GF-D8 (cell line): ENCODE data around the gene BMERB1.
"Not testable (repeated sequence)": the region's sequence is repeated elsewhere in the genome, so short reads cannot be mapped to it uniquely, and the experiment has no call there.

Source experiments
- DNase-seq: peaks from one replicate; lab custom pipeline; 2025; lab: John Stamatoyannopoulos, UW

Gene BMERB1

DNA sequence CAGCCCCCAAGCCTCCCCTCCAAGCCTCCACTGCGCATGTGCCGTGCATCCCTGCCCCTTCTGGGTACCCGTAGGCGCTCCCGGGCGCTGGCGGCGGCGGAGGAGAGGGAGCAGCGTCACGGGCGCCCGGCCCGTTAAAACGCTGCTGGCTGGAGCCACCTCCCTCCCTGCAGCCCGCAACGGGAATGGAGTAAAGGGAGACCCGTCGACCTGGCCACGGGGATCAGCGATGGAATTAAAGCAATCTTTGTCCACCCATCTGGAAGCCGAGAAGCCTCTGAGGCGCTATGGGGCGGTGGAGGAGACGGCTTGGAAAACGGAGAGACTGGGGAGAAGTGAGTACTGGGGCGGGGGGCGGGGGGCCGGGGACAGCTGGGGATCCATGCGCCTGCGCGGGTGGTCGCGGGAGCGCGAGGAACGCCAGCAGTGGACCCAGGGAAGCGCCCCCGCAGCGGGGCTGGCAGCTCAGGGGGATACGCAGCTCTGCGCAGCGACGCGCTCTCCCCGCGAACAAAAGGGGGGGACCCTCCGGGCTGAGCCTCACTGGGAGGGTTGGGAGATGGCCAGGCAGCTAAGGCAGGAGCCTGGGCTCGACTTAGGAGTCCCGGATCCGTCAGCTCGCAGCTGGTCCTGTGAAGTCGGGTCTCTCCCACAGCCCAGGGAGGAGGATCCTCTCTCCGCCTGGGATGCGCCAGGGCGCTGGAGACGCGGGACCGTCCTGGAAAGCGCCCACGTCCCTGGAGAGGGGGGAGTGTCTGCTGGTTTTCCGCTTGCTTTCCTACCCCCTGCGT, at the start of gene BMERB1:
TSS of gene BMERB1 (plus strand) at position 164 of the 791 bp plus-strand sequence. CDS start at position 230, 66 bp downstream.
- no peak for DNase-seq

DNA sequence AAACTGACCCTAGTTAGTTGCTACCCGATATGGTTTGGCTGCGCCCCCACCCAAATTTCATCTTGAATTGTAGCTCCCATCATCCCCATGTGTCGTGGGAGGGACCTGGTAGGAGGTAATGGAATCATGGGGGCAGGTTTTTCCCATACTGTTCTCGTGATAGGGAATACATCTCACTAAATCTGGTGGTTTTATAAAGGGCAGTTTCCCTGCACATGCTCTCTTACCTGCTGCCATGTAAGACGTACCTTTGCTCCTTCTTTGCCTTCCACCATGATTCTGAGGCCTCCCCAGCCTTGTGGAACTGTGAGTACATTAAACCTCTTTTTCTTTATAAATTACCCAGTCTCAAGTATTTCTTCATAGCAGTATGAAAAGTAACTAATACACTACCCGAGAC, 46.3 kb upstream of the BMERB1 start:
- DNase-seq: not testable (repeated sequence)

DNA sequence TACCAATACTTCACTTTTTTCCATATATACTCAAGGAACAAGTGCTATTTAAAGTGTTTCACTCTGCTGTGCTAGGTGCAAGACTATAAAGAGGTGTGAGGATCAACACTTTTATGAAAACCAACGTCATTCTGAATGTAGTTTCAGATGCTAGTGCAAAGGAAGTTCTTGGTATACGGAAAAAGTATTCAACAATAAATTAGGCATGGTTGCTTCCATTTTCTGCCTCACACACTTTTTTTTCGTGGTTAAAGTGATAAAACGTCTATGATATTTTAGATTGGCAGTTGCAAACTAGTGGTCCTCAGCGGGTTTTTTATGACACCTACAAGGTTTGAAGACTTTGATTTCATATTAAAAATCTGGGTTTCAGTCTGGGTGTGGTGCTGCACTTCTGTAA, 44.5 kb upstream of the BMERB1 start:
- DNase-seq: not testable (repeated sequence)

DNA sequence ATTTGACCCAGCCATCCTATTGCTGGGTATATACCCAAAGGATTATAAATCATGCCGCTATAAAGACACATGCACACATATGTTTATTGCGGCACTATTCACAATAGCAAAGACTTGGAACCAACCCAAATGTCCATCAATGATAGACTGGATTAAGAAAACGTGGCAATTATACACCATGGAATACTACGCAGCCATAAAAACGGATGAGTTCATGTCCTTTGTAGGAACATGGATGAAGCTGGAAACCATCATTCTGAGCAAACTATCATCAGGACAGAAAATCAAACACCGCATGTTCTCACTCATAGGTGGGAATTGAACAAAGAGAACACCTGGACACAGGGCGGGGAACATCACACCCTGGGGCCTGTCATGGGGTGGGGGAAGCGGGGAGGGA, 41.4 kb upstream of the BMERB1 start:
- DNase-seq: not testable (repeated sequence)

DNA sequence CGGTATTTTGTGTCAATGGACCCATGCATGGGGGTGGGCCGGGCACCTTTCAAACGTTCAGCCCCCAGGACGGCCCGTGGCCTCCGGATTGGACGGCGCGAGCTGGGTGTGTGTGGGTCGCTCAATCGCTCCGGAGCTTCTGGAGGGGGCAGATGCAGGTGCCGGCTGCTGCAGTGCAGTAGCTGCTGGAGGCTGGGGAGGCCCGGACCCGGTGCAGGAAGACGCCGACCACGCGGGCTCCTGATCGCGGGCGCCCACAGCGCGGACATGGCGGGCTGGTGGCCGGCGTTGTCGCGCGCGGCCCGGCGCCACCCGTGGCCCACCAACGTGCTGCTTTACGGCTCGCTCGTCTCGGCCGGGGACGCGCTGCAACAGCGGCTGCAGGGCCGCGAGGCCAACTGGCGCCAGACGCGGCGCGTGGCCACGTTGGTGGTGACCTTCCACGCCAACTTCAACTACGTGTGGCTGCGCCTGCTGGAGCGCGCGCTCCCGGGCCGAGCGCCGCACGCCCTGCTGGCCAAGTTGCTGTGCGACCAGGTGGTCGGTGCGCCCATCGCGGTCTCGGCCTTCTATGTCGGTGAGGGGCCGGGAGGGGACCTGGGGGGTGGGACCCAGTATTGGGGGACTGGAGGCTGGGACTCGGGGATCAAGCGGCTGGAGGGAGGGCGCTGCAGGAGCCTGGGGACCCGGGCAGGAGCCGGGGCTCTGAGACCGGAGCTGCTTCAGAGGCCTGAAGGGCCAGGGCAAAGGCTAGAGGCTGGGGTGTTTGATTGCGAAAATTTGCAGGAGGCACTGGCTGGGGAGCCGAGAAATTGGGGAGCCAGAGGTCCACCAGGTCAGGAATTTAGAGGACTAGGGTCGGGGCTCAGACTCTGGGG, 38.5 kb upstream of the BMERB1 start, which contains the start of gene MPV17L:
TSS of gene MPV17L (plus strand) at position 124 of the 878 bp plus-strand sequence. CDS start at position 268, 144 bp downstream.
- not testable (repeated sequence) for DNase-seq

DNA sequence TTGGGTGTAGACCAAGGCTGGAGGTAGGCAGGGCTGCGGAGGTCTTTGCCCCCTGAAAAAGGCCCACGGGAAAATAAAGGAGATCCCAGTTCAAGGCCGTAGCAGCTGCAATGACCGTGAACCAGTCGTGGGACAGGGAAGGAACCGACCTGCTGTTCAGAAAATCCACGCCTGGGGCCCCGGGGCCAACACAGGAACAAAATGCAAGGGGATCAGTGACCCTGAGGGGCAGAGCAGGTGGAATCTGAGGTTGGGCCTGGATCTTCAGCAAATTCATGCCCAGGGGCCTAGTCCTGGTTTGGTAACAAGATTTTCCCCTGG, 37.9 kb upstream of the BMERB1 start:
- not testable (repeated sequence) for DNase-seq

DNA sequence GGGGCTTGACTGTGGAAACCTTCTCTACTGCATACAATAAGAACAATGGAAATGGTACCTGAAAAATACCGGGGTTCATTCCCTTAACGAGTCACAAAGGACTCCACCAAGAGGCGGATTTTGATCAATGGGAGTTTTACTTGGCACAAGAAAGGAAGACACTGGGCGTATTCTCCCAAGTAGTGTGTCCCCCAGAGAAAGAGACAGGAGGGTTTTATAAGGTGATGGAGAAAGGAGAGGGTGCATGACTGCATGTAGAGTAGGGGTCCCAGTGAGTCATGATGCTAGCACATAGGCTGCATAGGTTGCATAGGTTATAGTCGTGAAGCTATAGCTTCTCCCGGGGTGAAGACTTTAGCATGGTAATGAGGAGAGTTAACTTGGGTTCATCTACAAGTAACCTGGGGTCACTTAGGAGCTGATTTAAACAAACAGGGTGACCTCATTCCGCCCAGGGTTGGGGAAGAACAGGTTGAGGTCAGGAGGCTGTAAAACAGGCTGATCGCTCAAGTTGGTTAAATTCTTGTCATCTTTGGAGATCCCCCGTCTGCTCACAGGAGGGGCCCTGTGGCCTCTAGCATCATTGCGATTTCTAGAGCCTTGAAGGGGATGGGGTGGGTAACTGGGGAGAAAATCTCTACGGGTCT, 37.3 kb upstream of the BMERB1 start:
- DNase-seq: no peak

DNA sequence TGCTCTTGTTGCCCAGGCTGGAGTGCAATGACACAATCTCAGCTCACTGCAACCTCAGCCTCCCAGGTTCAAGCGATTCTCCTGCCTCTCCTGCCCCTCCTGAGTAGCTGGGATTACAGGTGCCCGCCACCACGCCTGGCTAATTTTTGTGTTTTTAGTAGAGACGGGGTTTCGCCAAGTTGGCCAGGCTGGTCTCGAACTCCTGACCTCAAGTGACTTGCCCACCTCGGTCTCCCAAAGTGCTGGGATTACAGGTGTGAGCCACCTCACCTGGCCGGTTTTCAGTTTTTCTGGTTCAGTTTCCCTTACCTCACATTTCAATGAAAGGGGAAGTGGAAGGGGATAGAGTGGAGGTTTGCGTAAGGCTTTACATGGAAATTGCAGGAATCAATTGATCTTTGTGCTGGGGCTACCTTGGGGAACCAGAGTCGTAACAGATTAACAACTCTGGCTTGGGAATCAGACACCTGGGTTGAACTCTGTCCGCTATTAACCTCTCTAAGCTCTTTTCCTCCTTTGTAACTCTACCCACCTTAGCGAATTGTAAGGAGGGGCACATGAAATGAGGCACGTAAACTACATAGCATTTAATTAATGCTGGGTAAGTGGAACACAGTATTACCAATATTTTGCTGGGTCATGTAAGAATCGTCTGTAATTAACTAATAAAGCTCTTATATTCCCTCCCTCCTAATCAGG, 35.6 kb upstream of the BMERB1 start:
- DNase-seq: no peak

DNA sequence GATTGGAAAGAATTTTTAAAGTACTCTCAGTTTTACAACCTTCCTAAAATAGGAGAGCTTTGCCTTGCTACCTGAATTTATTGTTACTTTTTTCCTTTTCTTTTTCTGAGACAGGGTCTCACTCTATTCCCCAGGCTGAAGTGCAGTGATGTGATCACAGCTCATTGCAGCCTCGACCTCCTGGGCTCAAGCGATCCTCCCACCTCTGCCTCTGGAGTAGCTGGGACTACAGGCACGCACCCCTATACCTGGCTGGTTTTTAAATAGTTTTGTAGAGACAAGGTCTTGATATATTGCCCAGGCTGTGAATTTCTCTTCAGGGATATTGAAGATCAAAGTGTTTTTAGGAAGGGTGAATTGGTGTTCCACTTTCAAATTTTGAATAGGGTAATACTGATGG, 35.1 kb upstream of the BMERB1 start:
- no peak for DNase-seq

DNA sequence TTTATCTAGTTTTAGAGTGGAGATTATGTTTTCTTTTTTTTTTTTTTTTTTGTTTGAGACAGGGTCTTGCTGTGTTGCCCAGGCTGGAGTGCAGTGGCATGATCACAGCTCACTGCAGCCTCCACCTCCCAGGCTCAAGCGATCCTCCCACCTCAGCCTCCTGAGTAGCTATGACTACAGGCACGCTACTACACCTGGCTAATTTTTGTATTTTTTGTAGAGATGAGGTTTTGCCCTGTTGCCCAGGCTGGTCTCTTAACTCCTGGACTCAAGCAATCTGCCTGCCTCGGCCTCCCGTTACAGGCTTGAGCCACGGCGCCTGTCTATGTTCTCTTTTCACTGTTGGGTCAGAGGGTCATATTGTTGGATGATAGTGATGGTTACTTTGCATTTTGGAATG, 34.1 kb upstream of the BMERB1 start:
- DNase-seq: not testable (repeated sequence)

DNA sequence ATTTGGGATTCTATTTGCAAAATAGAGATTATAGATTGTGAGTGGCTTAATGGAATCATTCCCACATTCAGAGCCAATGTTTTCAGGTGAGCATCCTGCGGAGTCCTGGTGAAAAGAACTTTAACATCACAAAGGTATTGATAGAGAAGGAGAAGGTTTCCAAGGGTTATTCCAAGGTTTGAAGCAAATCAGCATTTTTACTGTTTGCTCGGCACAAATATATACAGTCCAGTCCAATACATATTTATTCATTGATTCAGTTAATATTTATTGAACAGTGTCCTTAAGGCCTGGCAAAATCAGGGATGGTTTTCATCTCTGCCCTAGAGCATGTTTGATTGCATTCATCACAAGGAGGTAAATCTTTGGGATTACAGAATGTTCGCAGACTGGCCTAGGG, 32.4 kb upstream of the BMERB1 start:
- DNase-seq: no peak

DNA sequence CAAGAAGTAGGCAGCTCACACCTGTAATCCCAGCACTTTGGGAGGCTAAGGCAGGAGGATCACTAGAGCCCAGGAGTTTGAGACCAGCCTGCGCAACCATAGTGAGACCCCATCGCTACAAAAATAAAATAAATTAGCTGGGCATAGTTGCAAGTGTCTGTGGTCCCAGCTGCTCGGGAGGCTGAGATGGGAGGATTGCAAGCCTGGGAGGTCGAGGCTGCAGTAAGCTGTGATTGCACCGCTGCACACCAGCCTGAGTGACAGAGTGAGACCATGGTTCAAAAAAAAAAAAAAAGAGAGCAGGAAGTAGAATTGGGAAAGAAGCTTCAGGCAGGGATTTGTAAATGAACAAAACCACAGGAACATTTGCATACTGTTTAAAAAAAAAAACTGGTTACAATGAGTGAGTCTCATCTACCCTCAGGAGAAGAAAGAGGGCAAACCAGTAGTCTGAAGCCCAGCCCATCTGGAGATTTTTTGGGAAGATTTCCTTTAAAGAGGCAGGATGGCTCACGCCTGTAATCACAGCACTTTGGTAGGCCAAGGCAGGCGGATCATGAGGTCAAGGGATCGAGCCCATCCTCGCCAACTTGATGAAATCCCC, 30.9 kb upstream of the BMERB1 start:
- no peak for DNase-seq

DNA sequence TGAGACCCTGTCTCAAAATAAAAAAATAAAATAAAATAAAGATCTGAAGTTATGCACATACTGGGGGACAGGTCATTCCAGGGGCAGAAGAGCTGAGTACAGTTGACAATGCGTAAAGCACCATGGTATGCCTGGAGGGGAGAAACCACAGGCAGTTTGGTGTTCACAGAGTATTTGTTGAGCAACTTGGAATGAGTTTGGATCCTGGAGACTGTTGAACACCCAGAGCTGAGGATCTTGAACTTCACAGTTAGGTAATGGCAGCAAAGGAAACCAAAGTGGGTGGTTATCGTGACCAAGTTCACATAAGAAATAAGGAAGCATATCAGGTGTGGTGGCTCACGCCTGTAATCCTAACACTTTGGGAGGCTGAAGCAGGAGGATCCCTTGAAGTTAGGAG, 30.3 kb upstream of the BMERB1 start:
- DNase-seq: not testable (repeated sequence)

DNA sequence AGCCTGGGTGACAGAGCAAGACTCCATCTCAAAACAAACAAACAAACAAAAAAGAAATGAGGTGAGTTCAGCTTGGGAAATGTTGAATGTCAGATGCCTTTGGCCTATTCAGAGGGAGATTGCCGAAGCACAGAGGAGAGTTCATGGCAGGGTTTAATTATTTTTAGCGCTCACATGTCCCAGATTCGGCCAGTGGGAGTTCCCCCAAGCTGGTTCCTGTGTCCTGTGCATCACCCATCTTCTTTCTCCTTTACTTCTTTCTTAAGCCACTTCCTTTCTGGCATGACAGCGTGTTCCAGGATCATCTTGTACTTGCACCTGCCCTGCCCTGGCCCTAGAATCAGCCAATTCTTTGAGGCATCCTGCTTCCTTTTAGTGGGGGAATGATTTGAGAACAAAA, 29.6 kb upstream of the BMERB1 start:
- no peak for DNase-seq

DNA sequence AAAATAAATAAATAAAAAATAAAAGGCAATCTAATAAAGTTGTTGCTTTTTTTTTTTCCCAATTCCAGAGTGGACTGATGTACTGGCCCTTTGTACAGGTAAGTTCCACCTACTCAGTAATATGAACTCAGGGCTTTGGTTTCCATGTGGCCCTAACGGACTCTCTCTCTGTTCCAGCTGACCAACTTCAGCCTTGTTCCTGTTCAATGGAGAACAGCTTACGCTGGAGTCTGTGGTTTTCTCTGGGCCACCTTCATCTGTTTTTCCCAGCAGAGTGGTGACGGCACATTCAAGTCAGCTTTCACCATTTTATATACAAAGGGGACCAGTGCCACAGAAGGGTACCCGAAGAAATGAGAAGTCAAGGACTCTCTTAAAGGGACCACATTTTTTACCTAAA, 26.6 kb upstream of the BMERB1 start:
- DNase-seq: not testable (repeated sequence)

DNA sequence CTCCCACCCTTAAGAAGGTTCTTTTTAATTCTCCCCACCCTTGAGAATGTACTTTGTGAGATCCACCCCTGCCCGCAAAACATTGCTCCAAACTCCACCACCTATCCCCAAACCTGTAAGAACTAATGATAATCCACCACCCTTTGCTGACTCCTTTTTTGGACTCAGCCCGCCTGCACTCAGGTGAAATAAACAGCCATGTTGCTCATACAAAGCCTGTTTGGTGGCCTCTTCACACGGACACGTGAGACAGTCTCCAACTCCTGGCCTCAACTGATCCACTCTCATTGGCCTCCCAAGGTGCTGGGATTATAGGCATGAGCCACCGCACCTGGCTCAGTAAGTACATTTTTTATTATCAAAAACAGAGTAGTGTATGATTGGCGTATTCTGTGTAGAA, 24.9 kb upstream of the BMERB1 start:
- not testable (repeated sequence) for DNase-seq

DNA sequence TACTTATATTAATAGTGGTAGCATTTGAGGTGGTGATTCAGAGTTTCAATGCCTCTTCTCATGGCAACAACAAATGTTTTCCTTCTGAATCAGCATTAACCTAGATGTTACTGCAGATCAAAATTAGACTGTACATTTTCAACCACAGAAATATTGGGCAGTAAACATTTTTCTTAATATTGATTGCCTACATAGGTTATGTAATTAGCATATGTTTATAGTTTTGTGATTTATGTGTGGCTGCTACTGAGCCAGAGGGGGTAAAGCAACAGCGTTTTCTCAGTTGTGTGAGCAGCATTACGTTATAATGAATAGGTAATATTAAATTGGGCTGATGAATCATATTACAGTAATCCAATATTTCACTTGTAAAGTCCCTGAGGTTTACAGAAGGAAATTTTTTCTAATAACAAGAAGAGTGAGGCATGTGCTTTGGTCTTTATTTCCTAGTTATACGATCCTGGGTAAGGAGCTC, 18.8 kb upstream of the BMERB1 start:
- DNase-seq: no peak

DNA sequence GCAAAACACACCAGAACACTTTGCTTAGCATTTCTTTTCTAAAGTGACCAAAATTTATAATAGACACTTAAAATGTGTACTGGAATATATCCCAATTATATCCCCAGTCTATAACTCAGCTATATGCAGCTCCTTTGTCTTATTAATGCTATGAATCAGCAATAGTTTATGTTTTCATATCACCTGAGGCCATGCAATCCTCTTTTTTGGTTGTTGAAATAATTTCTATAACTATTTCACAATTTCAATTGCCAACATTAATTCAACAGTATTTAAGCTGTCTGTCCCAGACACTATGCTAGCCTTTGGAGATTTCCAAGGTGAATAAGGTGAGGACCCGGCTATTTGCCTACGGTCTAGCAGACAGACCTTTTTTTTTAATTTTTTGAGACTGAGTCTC, 17.2 kb upstream of the BMERB1 start:
- no peak for DNase-seq

DNA sequence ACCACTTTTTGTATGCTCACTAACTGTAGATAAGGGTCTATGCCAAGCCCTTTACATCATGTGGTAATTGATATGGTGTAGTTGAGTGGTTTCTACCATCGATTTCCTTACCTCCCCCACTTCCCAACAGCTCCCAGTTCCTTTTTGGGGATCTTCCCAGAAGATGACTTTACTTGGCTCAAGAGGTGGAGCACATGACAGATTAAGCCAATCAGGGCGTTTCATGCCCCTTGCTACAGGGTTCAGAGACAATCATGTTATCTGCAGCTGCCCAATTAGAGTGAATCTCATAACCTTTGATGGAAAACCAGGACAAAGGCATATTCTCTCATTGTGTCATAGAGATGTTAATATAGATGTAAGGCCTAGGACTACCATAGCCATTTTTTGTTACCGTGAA, 16.2 kb upstream of the BMERB1 start:
- no peak for DNase-seq

DNA sequence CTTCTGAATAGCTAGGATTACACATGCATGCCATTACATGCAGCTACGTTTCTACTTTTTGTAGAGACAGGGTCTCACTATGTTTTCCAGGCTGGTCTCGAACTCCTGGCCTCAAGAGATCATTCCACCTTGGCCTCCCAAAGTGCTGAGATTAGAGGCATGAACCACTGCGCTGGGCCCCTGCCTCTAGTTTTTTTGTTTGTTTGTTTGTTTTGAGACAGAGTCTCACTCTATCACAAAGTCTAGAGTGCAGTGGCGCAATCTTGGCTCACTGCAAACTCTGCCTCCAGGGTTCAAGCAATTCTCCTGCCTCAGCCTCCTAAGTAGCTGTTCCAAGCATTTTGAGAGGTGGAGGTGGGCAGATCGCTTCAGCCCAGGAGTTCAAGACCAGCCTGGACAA, 12.7 kb upstream of the BMERB1 start:
- not testable (repeated sequence) for DNase-seq

DNA sequence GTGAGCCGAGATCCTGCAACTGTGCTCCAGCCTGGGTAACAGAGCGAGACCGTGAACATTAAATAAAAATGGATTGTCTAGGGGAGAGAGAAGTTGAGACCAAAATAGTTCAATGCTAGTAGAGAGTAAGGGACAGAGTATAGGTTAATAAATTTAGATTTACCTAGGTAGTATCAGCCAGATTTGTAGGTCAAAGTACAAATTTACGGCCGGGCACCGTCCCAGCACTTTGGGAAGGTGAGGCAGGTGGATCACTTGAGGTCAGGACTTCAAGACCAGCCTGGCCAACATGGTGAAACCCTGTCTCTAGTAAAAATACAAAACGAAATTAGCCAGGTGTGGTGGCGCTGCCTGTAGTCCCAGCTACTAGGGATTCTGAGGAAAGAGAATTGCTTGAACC, 12.2 kb upstream of the BMERB1 start:
- no peak for DNase-seq
